SK-N-SH (cell line): ENCODE results near the gene SUCNR1. TPM values are rescaled to one million over a fixed set of nuclear protein-coding genes. Genes with fewer than 3 reads are reported as not detected.

Experiments used
- CTCF ChIA-PET: fragments of 300-600, 350-600 bp; formaldehyde crosslinking; extraction: SDS; loops from one replicate; lab custom pipeline; 2021; lab: Yijun Ruan, JAX
- POLR2A ChIA-PET: fragments of 350-600 bp; sonication (Branson Sonifier 250); formaldehyde crosslinking; extraction: SDS; loops from one replicate; lab custom pipeline; 2020; ENCODE audit warnings: antibody characterized with exemption, inconsistent platforms; lab: Yijun Ruan, JAX
- DNase-seq: peaks from one replicate; pipeline ENCODE4 v3.0.0; 2012
- H2AFZ ChIP-seq: fragments of 200-600 bp; sonication (generic); 2 replicates; pipeline ENCODE4 v1.8.1; 2016; ENCODE audit warnings: antibody characterized with exemption, mild to moderate bottlenecking, low read depth
- H3F3A ChIP-seq: fragments of 200-600 bp; sonication (generic); replicated peaks from 2 replicates; pipeline ENCODE3; 2016; ENCODE audit warnings: antibody characterized with exemption, mild to moderate bottlenecking; ENCODE audit not compliant: insufficient read depth
- H3K27ac ChIP-seq, 2 experiments: fragments of 200-500 bp in 1 of 2; fragments of 200-600 bp in 1 of 2; sonication (Bioruptor generic) in 1 of 2; sonication (generic), shearing (Covaris generic) in 1 of 2; 2 replicates each; pipeline versions ENCODE4 v1.5.1 to v1.6.1; 2014 to 2016; ENCODE audit warnings: low read depth in 2 of 2, inconsistent platforms in 1 of 2, low read length in 1 of 2, mild to moderate bottlenecking in 1 of 2, mixed read lengths in 1 of 2
- H3K27me3 ChIP-seq: fragments of 200-600 bp; sonication (generic), shearing (Covaris generic); 2 replicates; pipeline ENCODE4 v1.6.1; 2016; ENCODE audit warnings: mixed run types; ENCODE audit not compliant: insufficient read depth
- H3K36me3 ChIP-seq, 2 experiments: fragments of 200-500 bp in 1 of 2; fragments of 200-600 bp in 1 of 2; sonication (Bioruptor generic) in 1 of 2; sonication (generic) in 1 of 2; replicated peaks in 1 of 2; 2 replicates each; pipeline versions ENCODE3 to v1.5.1; 2014 to 2016; ENCODE audit warnings: low read length in 1 of 2, mild to moderate bottlenecking in 1 of 2; ENCODE audit not compliant: insufficient read depth in 2 of 2, control insufficient read depth in 1 of 2
- H3K4me1 ChIP-seq, 2 experiments: fragments of 200-500 bp in 1 of 2; fragments of 200-600 bp in 1 of 2; sonication (Bioruptor generic) in 1 of 2; sonication (generic), shearing (Covaris generic) in 1 of 2; 2 replicates each; pipeline versions ENCODE4 v1.5.1 to v1.6.1; 2014 to 2016; ENCODE audit warnings: low read depth in 1 of 2, low read length in 1 of 2, mixed run types in 1 of 2; ENCODE audit not compliant: insufficient read depth in 2 of 2, control insufficient read depth in 1 of 2
- H3K4me2 ChIP-seq: fragments of 200-600 bp; sonication (generic), shearing (Covaris generic); 2 replicates; pipeline ENCODE4 v1.6.1; 2017; ENCODE audit warnings: mixed run types
- H3K4me3 ChIP-seq, 2 experiments: fragments of 200-500 bp in 1 of 2; fragments of 200-600 bp in 1 of 2; sonication (Bioruptor generic) in 1 of 2; sonication (generic), shearing (Covaris generic) in 1 of 2; 2 replicates each; pipeline versions ENCODE4 v1.5.1 to v1.8.1; 2014 to 2016; ENCODE audit warnings: low read depth in 2 of 2, inconsistent platforms in 1 of 2, low read length in 1 of 2, mild to moderate bottlenecking in 1 of 2, mixed read lengths in 1 of 2, moderate library complexity in 1 of 2
- H3K79me2 ChIP-seq: fragments of 200-600 bp; sonication (generic); 2 replicates; pipeline ENCODE4 v1.8.1; 2017; ENCODE audit warnings: mild to moderate bottlenecking; ENCODE audit not compliant: insufficient read depth
- H3K9ac ChIP-seq: fragments of 200-600 bp; sonication (generic); 2 replicates; pipeline ENCODE4 v1.6.1; 2017; ENCODE audit warnings: mixed run types
- H3K9me2 ChIP-seq: fragments of 200-600 bp; sonication (generic); 2 replicates; pipeline ENCODE4 v1.6.1; 2017; ENCODE audit warnings: mixed run types
- H3K9me3 ChIP-seq: fragments of 200-600 bp; sonication (generic); 2 replicates; pipeline ENCODE4 v1.6.1; 2017; ENCODE audit warnings: mixed run types, mild to moderate bottlenecking, moderate library complexity
- H4K20me1 ChIP-seq: fragments of 200-600 bp; sonication (generic); 2 replicates; pipeline ENCODE4 v1.6.1; 2017; ENCODE audit warnings: mild to moderate bottlenecking, mixed run types; ENCODE audit not compliant: insufficient read depth
- ELF1 ChIP-seq: IDR thresholded peaks from 2 replicates; pipeline ENCODE4 v1.4.0; 2012
- EZH2phosphoT487 ChIP-seq: fragments of 200-600 bp; sonication (generic); IDR thresholded peaks from 2 replicates; pipeline ENCODE4 v1.6.1; 2017; ENCODE audit warnings: low read depth, mixed run types, mild to moderate bottlenecking, antibody characterized with exemption, moderate library complexity, borderline replicate concordance
- FOSL2 ChIP-seq: IDR thresholded peaks from 2 replicates; pipeline ENCODE4 v1.4.0; 2012; ENCODE audit warnings: low read depth, mild to moderate bottlenecking, moderate library complexity, borderline replicate concordance
- FOXM1 ChIP-seq: IDR thresholded peaks from 2 replicates; pipeline ENCODE4 v1.4.0; 2012; ENCODE audit warnings: low read depth, mild to moderate bottlenecking
- MEF2A ChIP-seq: IDR thresholded peaks from 2 replicates; pipeline ENCODE4 v1.4.0; 2012; ENCODE audit warnings: low read depth, borderline replicate concordance
- MXI1 ChIP-seq: IDR thresholded peaks from 2 replicates; pipeline ENCODE4 v1.6.1; 2012; ENCODE audit warnings: mild to moderate bottlenecking, low read depth, low read length, improper control_type of control experiment
- NFIC ChIP-seq: IDR thresholded peaks from 2 replicates; pipeline ENCODE4 v1.4.0; 2012; ENCODE audit warnings: borderline replicate concordance
- RCOR1 ChIP-seq: fragments of 150-350 bp; IDR thresholded peaks from 2 replicates; pipeline ENCODE4 v1.6.1; 2017; ENCODE audit warnings: antibody characterized with exemption, low read length
- RFX5 ChIP-seq: IDR thresholded peaks from 2 replicates; pipeline ENCODE4 v1.6.1; 2012; ENCODE audit warnings: mild to moderate bottlenecking, improper control_type of control experiment, low read length
- SIN3A ChIP-seq: IDR thresholded peaks from 2 replicates; pipeline ENCODE4 v1.6.1; 2012; ENCODE audit warnings: low read depth, mild to moderate bottlenecking, low read length, moderate library complexity, borderline replicate concordance
- SMC3 ChIP-seq: IDR thresholded peaks from 2 replicates; pipeline ENCODE4 v1.6.1; 2012; ENCODE audit warnings: low read depth, low read length, improper control_type of control experiment
- TAF1 ChIP-seq: IDR thresholded peaks from 2 replicates; pipeline ENCODE4 v1.6.1; 2012; ENCODE audit warnings: low read depth, mild to moderate bottlenecking, low read length, moderate library complexity, borderline replicate concordance
- TEAD4 ChIP-seq: IDR thresholded peaks from 2 replicates; pipeline ENCODE4 v1.4.0; 2012; ENCODE audit warnings: mild to moderate bottlenecking, borderline replicate concordance; ENCODE audit not compliant: insufficient read depth
- WGBS: methylation state at CpG from one replicate; pipeline ENCODE4 v1.1.6; 2017; ENCODE audit warnings: low lambda C conversion rate; 5-methylcytosine and 5-hydroxymethylcytosine counted together
- polyA plus RNA-seq, 3 experiments: library from polyadenylated mRNA; depleted of rRNA; stranded (reverse); fragments of >200 nt; gene quantifications; 2 replicates each; pipeline ENCODE4 v1.2.3, GENCODE V29; 2012
- TF ChIP-seq, protein P1 (sequence below): IDR thresholded peaks from 2 replicates; pipeline ENCODE4 v1.4.0; 2012; ENCODE audit warnings: low read depth, borderline replicate concordance
- TF ChIP-seq, protein P2 (sequence below): IDR thresholded peaks from 2 replicates; pipeline ENCODE4; 2012
- TF ChIP-seq, protein P3 (sequence below): fragments of 200-600 bp; sonication (generic); IDR thresholded peaks from 2 replicates; pipeline ENCODE4 v1.6.1; 2017; ENCODE audit warnings: antibody characterized with exemption, mild to moderate bottlenecking, moderate library complexity
- TF ChIP-seq, protein P4 (sequence below): IDR thresholded peaks from 2 replicates; pipeline ENCODE4 v1.4.0; 2012; ENCODE audit warnings: low read depth, borderline replicate concordance

SUCNR1 gene
- polyA plus RNA-seq, 1 of the 3 experiments (the other 2 are of a cell fraction) = 1.5 TPM

DNA sequence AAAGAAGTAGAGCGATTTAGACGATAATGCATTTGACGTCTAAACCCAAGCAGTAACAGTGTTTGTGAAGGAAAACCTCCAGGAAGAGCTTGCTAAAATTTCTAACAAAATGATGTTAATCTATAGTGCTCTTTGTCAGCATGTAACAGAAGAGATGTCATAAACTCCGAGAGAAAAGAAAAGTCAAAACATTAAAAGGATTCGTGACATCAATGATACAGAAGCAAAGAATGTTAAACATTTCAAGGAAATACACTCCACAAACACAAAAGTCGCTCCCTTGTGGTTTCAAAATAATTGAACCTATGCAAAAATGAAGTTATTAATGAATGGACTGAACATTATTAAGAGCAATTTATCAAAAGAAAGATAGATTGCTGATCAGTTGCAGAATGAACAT is 31.6 kb upstream of the SUCNR1 start:
- no peaks in the 10 kb centered on the region for H4K20me1 ChIP-seq
- peak overlapping the region; percentile 48; the same call in 1 of the 2 replicates for H3K4me2 ChIP-seq
- H3K36me3 ChIP-seq = peaks cover 0 to 5% of the 10 kb centered on the region in 2 experiments
- POLR2A ChIA-PET = no interaction called here
- TF ChIP-seq ELF1 = no peak
- TF ChIP-seq, protein P1, sequence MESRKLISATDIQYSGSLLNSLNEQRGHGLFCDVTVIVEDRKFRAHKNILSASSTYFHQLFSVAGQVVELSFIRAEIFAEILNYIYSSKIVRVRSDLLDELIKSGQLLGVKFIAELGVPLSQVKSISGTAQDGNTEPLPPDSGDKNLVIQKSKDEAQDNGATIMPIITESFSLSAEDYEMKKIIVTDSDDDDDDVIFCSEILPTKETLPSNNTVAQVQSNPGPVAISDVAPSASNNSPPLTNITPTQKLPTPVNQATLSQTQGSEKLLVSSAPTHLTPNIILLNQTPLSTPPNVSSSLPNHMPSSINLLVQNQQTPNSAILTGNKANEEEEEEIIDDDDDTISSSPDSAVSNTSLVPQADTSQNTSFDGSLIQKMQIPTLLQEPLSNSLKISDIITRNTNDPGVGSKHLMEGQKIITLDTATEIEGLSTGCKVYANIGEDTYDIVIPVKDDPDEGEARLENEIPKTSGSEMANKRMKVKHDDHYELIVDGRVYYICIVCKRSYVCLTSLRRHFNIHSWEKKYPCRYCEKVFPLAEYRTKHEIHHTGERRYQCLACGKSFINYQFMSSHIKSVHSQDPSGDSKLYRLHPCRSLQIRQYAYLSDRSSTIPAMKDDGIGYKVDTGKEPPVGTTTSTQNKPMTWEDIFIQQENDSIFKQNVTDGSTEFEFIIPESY = no peak
- TF ChIP-seq FOXM1 = no peak
- TF ChIP-seq, protein P2, sequence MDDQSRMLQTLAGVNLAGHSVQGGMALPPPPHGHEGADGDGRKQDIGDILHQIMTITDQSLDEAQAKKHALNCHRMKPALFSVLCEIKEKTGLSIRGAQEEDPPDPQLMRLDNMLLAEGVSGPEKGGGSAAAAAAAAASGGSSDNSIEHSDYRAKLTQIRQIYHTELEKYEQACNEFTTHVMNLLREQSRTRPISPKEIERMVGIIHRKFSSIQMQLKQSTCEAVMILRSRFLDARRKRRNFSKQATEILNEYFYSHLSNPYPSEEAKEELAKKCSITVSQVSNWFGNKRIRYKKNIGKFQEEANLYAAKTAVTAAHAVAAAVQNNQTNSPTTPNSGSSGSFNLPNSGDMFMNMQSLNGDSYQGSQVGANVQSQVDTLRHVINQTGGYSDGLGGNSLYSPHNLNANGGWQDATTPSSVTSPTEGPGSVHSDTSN = no peak
- no peak for TF ChIP-seq MEF2A
- no peak for TF ChIP-seq SIN3A
- TF ChIP-seq EZH2phosphoT487 = no peak
- no peak for TF ChIP-seq SMC3
- no peak for TF ChIP-seq MXI1
- no peak for TF ChIP-seq TAF1
- no peak for TF ChIP-seq TEAD4
- no peak for TF ChIP-seq RFX5
- no peak for TF ChIP-seq NFIC
- no peak for TF ChIP-seq RCOR1
- no peak for TF ChIP-seq FOSL2
- TF ChIP-seq, protein P3, sequence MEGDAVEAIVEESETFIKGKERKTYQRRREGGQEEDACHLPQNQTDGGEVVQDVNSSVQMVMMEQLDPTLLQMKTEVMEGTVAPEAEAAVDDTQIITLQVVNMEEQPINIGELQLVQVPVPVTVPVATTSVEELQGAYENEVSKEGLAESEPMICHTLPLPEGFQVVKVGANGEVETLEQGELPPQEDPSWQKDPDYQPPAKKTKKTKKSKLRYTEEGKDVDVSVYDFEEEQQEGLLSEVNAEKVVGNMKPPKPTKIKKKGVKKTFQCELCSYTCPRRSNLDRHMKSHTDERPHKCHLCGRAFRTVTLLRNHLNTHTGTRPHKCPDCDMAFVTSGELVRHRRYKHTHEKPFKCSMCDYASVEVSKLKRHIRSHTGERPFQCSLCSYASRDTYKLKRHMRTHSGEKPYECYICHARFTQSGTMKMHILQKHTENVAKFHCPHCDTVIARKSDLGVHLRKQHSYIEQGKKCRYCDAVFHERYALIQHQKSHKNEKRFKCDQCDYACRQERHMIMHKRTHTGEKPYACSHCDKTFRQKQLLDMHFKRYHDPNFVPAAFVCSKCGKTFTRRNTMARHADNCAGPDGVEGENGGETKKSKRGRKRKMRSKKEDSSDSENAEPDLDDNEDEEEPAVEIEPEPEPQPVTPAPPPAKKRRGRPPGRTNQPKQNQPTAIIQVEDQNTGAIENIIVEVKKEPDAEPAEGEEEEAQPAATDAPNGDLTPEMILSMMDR = no peak
- TF ChIP-seq, protein P4, sequence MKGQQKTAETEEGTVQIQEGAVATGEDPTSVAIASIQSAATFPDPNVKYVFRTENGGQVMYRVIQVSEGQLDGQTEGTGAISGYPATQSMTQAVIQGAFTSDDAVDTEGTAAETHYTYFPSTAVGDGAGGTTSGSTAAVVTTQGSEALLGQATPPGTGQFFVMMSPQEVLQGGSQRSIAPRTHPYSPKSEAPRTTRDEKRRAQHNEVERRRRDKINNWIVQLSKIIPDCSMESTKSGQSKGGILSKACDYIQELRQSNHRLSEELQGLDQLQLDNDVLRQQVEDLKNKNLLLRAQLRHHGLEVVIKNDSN = no peak
- no peaks in the 10 kb centered on the region for H3K9me3 ChIP-seq
- peaks cover 38% of the 10 kb centered on the region for H3F3A ChIP-seq
- H3K79me2 ChIP-seq = peaks cover 21% of the 10 kb centered on the region
- H3K4me1 ChIP-seq = peaks cover 0 to 18% of the 10 kb centered on the region in 2 experiments; a peak in 3 of 4 replicates
- no peaks in the 10 kb centered on the region; the same call in 1 of the 2 replicates for H3K9me2 ChIP-seq
- no peaks in the 10 kb centered on the region for H3K27me3 ChIP-seq
- H2AFZ ChIP-seq = no peak overlapping the region
- no peak overlapping the region for H3K4me3 ChIP-seq
- CTCF ChIA-PET = interaction anchor here (1.4 kb wide), 1 partner anchor 401 kb away, joined by 4 read pairs; no protein-coding TSS in a partner anchor
- no peak for DNase-seq
- 22% methylated on average over 6 of the region's 6 CpGs for WGBS
- H3K9ac ChIP-seq = 0 out of 2 replicates have a peak overlapping the region, but pooled peaks have one; percentile 8
- H3K27ac ChIP-seq = peak overlapping the region; percentile 58 to 68; a peak in 3 of 4 replicates
